Hepatocyte (in vitro differentiated cells): ENCODE data around the gene GPRC5B.

Experiments
- EZH2 ChIP-seq: fragments of 200-600 bp; sonication (generic); IDR thresholded peaks from 2 replicates; pipeline ENCODE4 v1.6.1; 2016; ENCODE audit warnings: antibody characterized with exemption, mild to moderate bottlenecking, borderline replicate concordance
- TF ChIP-seq, protein P1 (sequence below): fragments of 200-600 bp; sonication (generic); IDR thresholded peaks from 2 replicates; pipeline ENCODE4 v1.5.1; 2016; ENCODE audit warnings: antibody characterized with exemption, mild to moderate bottlenecking; ENCODE audit not compliant: poor library complexity

DNA sequence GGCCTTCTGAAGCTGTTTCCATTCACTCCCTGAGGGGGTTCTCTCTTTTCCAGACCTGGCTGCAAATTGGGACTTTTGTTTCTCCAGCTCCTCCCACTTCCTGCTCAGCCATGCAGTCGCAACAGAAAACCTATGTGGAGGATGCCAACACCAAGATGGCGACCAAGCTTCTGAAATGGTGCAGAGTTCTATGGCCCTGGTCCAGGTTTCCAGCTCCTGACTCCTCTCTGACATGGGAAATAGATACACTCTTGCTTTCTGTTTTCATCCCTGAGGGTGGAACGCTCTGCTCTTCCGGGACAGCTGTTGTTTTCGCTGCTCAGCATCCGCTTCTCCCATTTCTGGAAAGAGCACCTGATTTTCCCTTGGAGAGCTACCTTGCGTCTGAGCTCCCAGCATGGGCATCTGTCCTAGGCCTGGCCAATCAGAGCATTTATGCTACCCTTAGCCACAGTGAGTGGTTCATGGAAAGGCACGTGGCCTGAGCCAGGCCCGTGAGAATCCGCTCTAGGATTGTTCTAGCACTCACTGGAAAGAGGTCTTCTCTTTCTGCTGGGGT, 8.1 kb downstream of the GPRC5B start:
- TF ChIP-seq, protein P1, sequence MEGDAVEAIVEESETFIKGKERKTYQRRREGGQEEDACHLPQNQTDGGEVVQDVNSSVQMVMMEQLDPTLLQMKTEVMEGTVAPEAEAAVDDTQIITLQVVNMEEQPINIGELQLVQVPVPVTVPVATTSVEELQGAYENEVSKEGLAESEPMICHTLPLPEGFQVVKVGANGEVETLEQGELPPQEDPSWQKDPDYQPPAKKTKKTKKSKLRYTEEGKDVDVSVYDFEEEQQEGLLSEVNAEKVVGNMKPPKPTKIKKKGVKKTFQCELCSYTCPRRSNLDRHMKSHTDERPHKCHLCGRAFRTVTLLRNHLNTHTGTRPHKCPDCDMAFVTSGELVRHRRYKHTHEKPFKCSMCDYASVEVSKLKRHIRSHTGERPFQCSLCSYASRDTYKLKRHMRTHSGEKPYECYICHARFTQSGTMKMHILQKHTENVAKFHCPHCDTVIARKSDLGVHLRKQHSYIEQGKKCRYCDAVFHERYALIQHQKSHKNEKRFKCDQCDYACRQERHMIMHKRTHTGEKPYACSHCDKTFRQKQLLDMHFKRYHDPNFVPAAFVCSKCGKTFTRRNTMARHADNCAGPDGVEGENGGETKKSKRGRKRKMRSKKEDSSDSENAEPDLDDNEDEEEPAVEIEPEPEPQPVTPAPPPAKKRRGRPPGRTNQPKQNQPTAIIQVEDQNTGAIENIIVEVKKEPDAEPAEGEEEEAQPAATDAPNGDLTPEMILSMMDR = no peak
- TF ChIP-seq EZH2 = no peak
